ENCODE measurements around the gene ABLIM3.

DNA sequence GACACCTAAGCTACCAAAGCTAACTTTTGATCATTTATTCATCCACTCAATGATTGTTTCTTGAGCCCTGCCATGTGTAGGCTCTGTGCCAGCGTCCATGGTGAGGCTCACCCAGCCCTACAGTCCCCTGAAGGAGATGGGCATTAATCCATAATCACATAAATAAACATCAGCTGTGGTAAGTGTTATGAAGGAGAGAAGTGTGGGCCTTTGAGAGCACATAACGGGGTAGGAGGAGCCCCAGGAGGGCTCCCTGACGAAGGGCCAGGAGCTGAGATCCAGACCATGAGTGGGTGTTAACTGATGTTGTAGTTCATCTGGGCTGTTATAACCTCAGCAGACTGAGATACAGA lies 76.5 kb downstream of the ABLIM3 start:
- TF ChIP-seq, protein P1, sequence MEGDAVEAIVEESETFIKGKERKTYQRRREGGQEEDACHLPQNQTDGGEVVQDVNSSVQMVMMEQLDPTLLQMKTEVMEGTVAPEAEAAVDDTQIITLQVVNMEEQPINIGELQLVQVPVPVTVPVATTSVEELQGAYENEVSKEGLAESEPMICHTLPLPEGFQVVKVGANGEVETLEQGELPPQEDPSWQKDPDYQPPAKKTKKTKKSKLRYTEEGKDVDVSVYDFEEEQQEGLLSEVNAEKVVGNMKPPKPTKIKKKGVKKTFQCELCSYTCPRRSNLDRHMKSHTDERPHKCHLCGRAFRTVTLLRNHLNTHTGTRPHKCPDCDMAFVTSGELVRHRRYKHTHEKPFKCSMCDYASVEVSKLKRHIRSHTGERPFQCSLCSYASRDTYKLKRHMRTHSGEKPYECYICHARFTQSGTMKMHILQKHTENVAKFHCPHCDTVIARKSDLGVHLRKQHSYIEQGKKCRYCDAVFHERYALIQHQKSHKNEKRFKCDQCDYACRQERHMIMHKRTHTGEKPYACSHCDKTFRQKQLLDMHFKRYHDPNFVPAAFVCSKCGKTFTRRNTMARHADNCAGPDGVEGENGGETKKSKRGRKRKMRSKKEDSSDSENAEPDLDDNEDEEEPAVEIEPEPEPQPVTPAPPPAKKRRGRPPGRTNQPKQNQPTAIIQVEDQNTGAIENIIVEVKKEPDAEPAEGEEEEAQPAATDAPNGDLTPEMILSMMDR (IDR thresholded peaks at IDR 0.05; ENCODE audit: insufficient read depth, low read depth, low read length), result no peak
- no peak for TF ChIP-seq EZH2 (IDR thresholded peaks at IDR 0.05; ENCODE audit: insufficient read depth, low read length)
